ENCODE results near the gene RCAN2.

DNA sequence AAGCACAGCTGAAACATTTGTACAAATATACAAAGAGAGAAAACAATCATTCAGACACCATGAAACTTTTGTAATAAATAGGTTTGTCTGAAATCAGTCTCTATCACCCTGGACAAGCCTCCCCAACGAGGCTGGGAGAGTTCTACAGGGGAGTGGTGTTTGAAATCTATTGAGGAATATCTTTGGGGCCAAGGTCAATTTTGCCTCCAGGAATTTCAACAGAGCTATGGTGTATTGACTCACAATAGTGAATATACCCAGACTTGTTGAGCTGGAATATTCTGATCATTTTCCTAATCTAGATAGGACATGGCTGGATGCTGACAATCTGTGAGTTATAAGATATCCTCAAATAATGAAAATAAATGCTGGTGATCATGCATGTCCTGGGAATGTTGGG lies 269.0 kb downstream of the RCAN2 start:
- TF ChIP-seq EZH2 (IDR thresholded peaks at IDR 0.05) = no peak
- TF ChIP-seq, protein P1, sequence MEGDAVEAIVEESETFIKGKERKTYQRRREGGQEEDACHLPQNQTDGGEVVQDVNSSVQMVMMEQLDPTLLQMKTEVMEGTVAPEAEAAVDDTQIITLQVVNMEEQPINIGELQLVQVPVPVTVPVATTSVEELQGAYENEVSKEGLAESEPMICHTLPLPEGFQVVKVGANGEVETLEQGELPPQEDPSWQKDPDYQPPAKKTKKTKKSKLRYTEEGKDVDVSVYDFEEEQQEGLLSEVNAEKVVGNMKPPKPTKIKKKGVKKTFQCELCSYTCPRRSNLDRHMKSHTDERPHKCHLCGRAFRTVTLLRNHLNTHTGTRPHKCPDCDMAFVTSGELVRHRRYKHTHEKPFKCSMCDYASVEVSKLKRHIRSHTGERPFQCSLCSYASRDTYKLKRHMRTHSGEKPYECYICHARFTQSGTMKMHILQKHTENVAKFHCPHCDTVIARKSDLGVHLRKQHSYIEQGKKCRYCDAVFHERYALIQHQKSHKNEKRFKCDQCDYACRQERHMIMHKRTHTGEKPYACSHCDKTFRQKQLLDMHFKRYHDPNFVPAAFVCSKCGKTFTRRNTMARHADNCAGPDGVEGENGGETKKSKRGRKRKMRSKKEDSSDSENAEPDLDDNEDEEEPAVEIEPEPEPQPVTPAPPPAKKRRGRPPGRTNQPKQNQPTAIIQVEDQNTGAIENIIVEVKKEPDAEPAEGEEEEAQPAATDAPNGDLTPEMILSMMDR (IDR thresholded peaks at IDR 0.05) = no peak
- no peak for TF ChIP-seq EZH2phosphoT487 (IDR thresholded peaks at IDR 0.05)
